ENCODE results near the gene DLGAP1.

GRCh38 chr18:3758531-3758930, 696.6 kb downstream of the DLGAP1 start:
- no peak for TF ChIP-seq POLR2AphosphoS5 (IDR thresholded peaks at IDR 0.05)
- TF ChIP-seq POLR2A (IDR thresholded peaks at IDR 0.05) = no peak

All from spleen (tissue), 3 donors.